Muscle of back (tissue), 11 donors: ENCODE data around the gene ARF1. TPM values are rescaled to one million over a fixed set of nuclear protein-coding genes. Genes with fewer than 3 reads are reported as not detected.

Source experiments
- DNase-seq, 3 donors: peaks; one replicate each; pipeline versions ENCODE4 v3.0.0 to v3.0.0-alpha.2; 2013
- polyA plus RNA-seq, 10 donors: library from polyadenylated mRNA; unstranded; fragments of 120-200 nt; gene quantifications; one replicate each; pipeline ENCODE4 v1.2.1, GENCODE V29; 2013; ENCODE audit not compliant: insufficient read length in 10 of 10

Gene ARF1
- polyA plus RNA-seq, 10 donors, result 217 to 314 (median 245) TPM

- no peak for DNase-seq
These were observed 35.4 kb upstream of the ARF1 start for GRCh38 chr1:228047183-228047466.

GRCh38 chr1:228048120-228048519 is 34.4 kb upstream of the ARF1 start:
- no peak for DNase-seq

- DNase-seq, result no peak
These were observed 33.7 kb upstream of the ARF1 start for GRCh38 chr1:228048659-228049298.

- DNase-seq, result no peak
These were observed 31.8 kb upstream of the ARF1 start for GRCh38 chr1:228050571-228051231.

- DNase-seq, result no peak
These were observed 24.1 kb upstream of the ARF1 start for GRCh38 chr1:228058172-228058948.

GRCh38 chr1:228058949-228059633 is 23.4 kb upstream of the ARF1 start:
- DNase-seq, result peak in 1 of 3 donors; percentile 14

GRCh38 chr1:228059634-228060457 is 22.7 kb upstream of the ARF1 start:
- DNase-seq, result peak in 1 of 3 donors; percentile 22

- DNase-seq, result peak in 1 of 3 donors; percentile 48
These were observed 21.9 kb upstream of the ARF1 start for GRCh38 chr1:228060458-228061190.

- no peak for DNase-seq
These were observed 21.0 kb upstream of the ARF1 start for GRCh38 chr1:228061411-228062084.

GRCh38 chr1:228062085-228062791 is 20.3 kb upstream of the ARF1 start:
- DNase-seq, result no peak

GRCh38 chr1:228062812-228063211 is 19.7 kb upstream of the ARF1 start:
- no peak for DNase-seq

GRCh38 chr1:228063251-228064191 is 19.0 kb upstream of the ARF1 start:
- DNase-seq, result no peak

- DNase-seq, result no peak
These were observed 18.2 kb upstream of the ARF1 start for GRCh38 chr1:228064296-228064695.

- DNase-seq, result no peak
These were observed 17.6 kb upstream of the ARF1 start for GRCh38 chr1:228064741-228065542.

- DNase-seq, result no peak
These were observed 16.8 kb upstream of the ARF1 start for GRCh38 chr1:228065543-228066347.

GRCh38 chr1:228066416-228066815 is 16.1 kb upstream of the ARF1 start:
- DNase-seq, result no peak
